Measurements from ENCODE around the gene TMEM30B. TPM values are rescaled to one million over a fixed set of nuclear protein-coding genes. Genes with fewer than 3 reads are reported as not detected.

Gene TMEM30B
- total and polyA plus RNA-seq, 9 of the 15 experiments (the other 6 are each of a cell fraction or from before 2014, with no cell fraction given) = 0.04 TPM; not detected in 8

GRCh38 chr14:61284001-61284400, 2.9 kb upstream of the TMEM30B start:
- WGBS (ENCODE audit: insufficient coverage, low coverage, missing lambda C conversion rate) = 0% methylated on average over 3 of the region's 3 CpGs
- no peaks in the 10 kb centered on the region for H4K20me1 ChIP-seq (replicated peaks; ENCODE audit: control insufficient read depth, insufficient read depth, low read length)
- H3K4me1 ChIP-seq (replicated peaks in 1 of 2; ENCODE audit: control insufficient read depth in 2 of 2, insufficient read depth in 2 of 2, low read length in 2 of 2) = no peaks in the 10 kb centered on the region
- H3K9me1 ChIP-seq (ENCODE audit: control insufficient read depth, insufficient read depth, low read length) = no peaks in the 10 kb centered on the region
- no peaks in the 10 kb centered on the region for H3K79me2 ChIP-seq (ENCODE audit: control insufficient read depth, insufficient read depth, low read length)
- no peaks in the 10 kb centered on the region for H3K36me3 ChIP-seq (ENCODE audit: control insufficient read depth, insufficient read depth, low read length)
- intact Hi-C loops (cut with micrococcal nuclease) (no loop called here), in situ Hi-C loops (cut with MboI) (loop anchor here (25.0 kb wide), 1 partner anchor 828 kb away; no protein-coding TSS in a partner anchor)
- ATAC-seq (no peak), DNase-seq (ENCODE audit: extremely low read depth in 1 of 4, low spot score in 3 of 4) (no peak), FAIRE-seq (no peak)
- H3K27ac ChIP-seq (ENCODE audit: extremely low read depth, low read depth, low read length) = no peak overlapping the region
- ChIA-PET CTCF (ENCODE audit: low intra/inter-chr PET ratio) (no interaction called here), POLR2A (no interaction called here)
- no peak overlapping the region for H3K4me2 ChIP-seq (ENCODE audit: insufficient read depth, low read length)
- H2AFZ ChIP-seq (ENCODE audit: low read depth, low read length) = no peak overlapping the region
- H3K4me3 ChIP-seq = no peak overlapping the region
- TF ChIP-seq SMARCC2 (IDR thresholded peaks at IDR 0.05; ENCODE audit: low read depth) = no peak
- TF ChIP-seq ZNF764 (CRISPR knock-in tag; IDR thresholded peaks at IDR 0.05; ENCODE audit: low read depth) = no peak
- no peak for TF ChIP-seq ZNF444 (CRISPR knock-in tag; IDR thresholded peaks at IDR 0.05)
- TF ChIP-seq ESRRB (CRISPR knock-in tag; IDR thresholded peaks at IDR 0.05; ENCODE audit: borderline replicate concordance) = no peak
- no peak for TF ChIP-seq ZNF785 (CRISPR knock-in tag; IDR thresholded peaks at IDR 0.05)
- TF ChIP-seq, protein P1, sequence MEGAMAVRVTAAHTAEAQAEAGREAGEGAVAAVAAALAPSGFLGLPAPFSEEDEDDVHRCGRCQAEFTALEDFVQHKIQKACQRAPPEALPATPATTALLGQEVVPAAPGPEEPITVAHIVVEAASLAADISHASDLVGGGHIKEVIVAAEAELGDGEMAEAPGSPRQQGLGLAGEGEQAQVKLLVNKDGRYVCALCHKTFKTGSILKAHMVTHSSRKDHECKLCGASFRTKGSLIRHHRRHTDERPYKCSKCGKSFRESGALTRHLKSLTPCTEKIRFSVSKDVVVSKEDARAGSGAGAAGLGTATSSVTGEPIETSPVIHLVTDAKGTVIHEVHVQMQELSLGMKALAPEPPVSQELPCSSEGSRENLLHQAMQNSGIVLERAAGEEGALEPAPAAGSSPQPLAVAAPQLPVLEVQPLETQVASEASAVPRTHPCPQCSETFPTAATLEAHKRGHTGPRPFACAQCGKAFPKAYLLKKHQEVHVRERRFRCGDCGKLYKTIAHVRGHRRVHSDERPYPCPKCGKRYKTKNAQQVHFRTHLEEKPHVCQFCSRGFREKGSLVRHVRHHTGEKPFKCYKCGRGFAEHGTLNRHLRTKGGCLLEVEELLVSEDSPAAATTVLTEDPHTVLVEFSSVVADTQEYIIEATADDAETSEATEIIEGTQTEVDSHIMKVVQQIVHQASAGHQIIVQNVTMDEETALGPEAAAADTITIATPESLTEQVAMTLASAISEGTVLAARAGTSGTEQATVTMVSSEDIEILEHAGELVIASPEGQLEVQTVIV (CRISPR knock-in tag; IDR thresholded peaks at IDR 0.05; ENCODE audit: borderline replicate concordance) = no peak
- TF ChIP-seq KLF1 (tag; IDR thresholded peaks at IDR 0.05) = no peak
- no peak for TF ChIP-seq SP2 (IDR thresholded peaks at IDR 0.05; ENCODE audit: extremely low read depth, low read depth, low read length, poor library complexity, severe bottlenecking)
- TF ChIP-seq ZNF280A (IDR thresholded peaks at IDR 0.05; ENCODE audit: low read depth, partially characterized antibody) = no peak
- TF ChIP-seq JUND (IDR thresholded peaks at IDR 0.05; ENCODE audit: borderline replicate concordance, low read depth, low read length) = no peak
- TF ChIP-seq JUND (tag; IDR thresholded peaks at IDR 0.05; ENCODE audit: borderline replicate concordance, low read depth, low read length) = no peak
- TF ChIP-seq MED1 (CRISPR knock-in tag; IDR thresholded peaks at IDR 0.05; ENCODE audit: borderline replicate concordance) = no peak
- no peak for TF ChIP-seq ZFP1 (CRISPR knock-in tag; IDR thresholded peaks at IDR 0.05)
- TF ChIP-seq LARP7 (IDR thresholded peaks at IDR 0.05) = no peak
- no peak for TF ChIP-seq SMC3 (conservative IDR thresholded peaks at IDR 0.05; ENCODE audit: insufficient read depth, low read depth, low read length)
- TF ChIP-seq RFX1 (IDR thresholded peaks at IDR 0.05) = no peak
- no peak for TF ChIP-seq SIX5 (IDR thresholded peaks at IDR 0.05; ENCODE audit: borderline replicate concordance in 1 of 2, insufficient read depth in 1 of 2, low read depth in 1 of 2, low read length in 2 of 2)
- no peak for TF ChIP-seq ELF2 (CRISPR knock-in tag; IDR thresholded peaks at IDR 0.05)
- TF ChIP-seq E2F5 (CRISPR knock-in tag; IDR thresholded peaks at IDR 0.05) = no peak
- TF ChIP-seq ZC3H11A (IDR thresholded peaks at IDR 0.05; ENCODE audit: low read depth, low read length) = no peak
- no peaks in the 10 kb centered on the region; a peak in 1 of 5 replicates for H3K27me3 ChIP-seq (ENCODE audit: control insufficient read depth in 2 of 2, insufficient read depth in 2 of 2, low read length in 2 of 2)
- no peaks in the 10 kb centered on the region for H3K9me3 ChIP-seq (replicated peaks; ENCODE audit: control insufficient read depth, insufficient read depth, low read depth, low read length)
- BruUV-seq (replicated peaks) = no TSS peak
- H3K9ac ChIP-seq (ENCODE audit: insufficient read depth in 1 of 2, low read depth in 2 of 2, low read length in 2 of 2) = no peak overlapping the region

Measured in K562 (cell line).